Endothelial cell of umbilical vein (primary cell): ENCODE measurements around the gene SAMD4B. TPM values are rescaled to one million over a fixed set of nuclear protein-coding genes. Genes with fewer than 3 reads are reported as not detected.

ENCODE experiments used
- BruUV-seq: library from RNA; stranded (reverse); fragments of 400-500 nt; replicated peaks from 2 replicates; lab custom pipeline; 2021; lab: Mats Ljungman, UMichigan
- CTCF ChIA-PET: fragments of 300-600, 350-600 bp; sonication (Branson Sonifier 250); formaldehyde crosslinking; loops from one replicate; lab custom pipeline; 2021; ENCODE audit warnings: antibody characterized with exemption, inconsistent platforms; lab: Charles Lee
- POLR2A ChIA-PET: fragments of 300-600, 350-600 bp; sonication (Branson Sonifier 250); formaldehyde crosslinking; loops from one replicate; lab custom pipeline; 2021; ENCODE audit warnings: antibody characterized with exemption, inconsistent platforms; lab: Charles Lee
- DNase-seq: peaks from one replicate; pipeline ENCODE4 v3.0.0-alpha.2; 2011; ENCODE audit warnings: low read depth, low spot score
- FAIRE-seq: peaks from 2 replicates; lab custom pipeline; 2011; peaks lifted over from hg19 to GRCh38; lab: Jason Lieb, UNC
- H2AFZ ChIP-seq: 2 replicates; pipeline ENCODE4 v1.6.0; 2012; ENCODE audit warnings: low read depth, low read length, control low read depth, inconsistent platforms
- H3K27ac ChIP-seq: 2 replicates; pipeline ENCODE4 v1.5.1; 2011; ENCODE audit warnings: low read depth, mild to moderate bottlenecking, control low read depth, low read length, moderate library complexity; ENCODE audit not compliant: insufficient read depth
- H3K27me3 ChIP-seq, 2 experiments: 2 replicates each; pipeline versions ENCODE4 v1.6.0 to v1.6.1; 2011; ENCODE audit warnings: low read length in 2 of 2, mixed read lengths in 1 of 2; ENCODE audit not compliant: control insufficient read depth in 2 of 2, insufficient read depth in 2 of 2
- H3K36me3 ChIP-seq, 2 experiments: 2 replicates in 1 of 2; 3 replicates in 1 of 2; pipeline ENCODE4 v1.5.1; 2011; ENCODE audit warnings: low read length in 2 of 2, mild to moderate bottlenecking in 1 of 2, moderate library complexity in 1 of 2; ENCODE audit not compliant: control insufficient read depth in 2 of 2, insufficient read depth in 2 of 2; ENCODE audit errors: extremely low read depth in 1 of 2
- H3K4me1 ChIP-seq: 3 replicates; pipeline ENCODE4 v1.5.1; 2011; ENCODE audit warnings: mild to moderate bottlenecking, low read length; ENCODE audit not compliant: control insufficient read depth, insufficient read depth; ENCODE audit errors: extremely low read depth
- H3K4me2 ChIP-seq: 2 replicates; pipeline ENCODE4 v1.6.1; 2011; ENCODE audit warnings: low read length, control low read depth, mixed read lengths; ENCODE audit not compliant: insufficient read depth
- H3K4me3 ChIP-seq, 3 experiments: fragments of 200-600 bp in 1 of 3; sonication (generic), shearing (Covaris generic) in 1 of 3; replicated peaks in 1 of 3; 2 replicates each; pipeline ENCODE4 v1.5.1; 2011 to 2016; ENCODE audit warnings: control low read depth in 3 of 3, low read length in 3 of 3, mild to moderate bottlenecking in 2 of 3, inconsistent platforms in 1 of 3, low read depth in 1 of 3, moderate library complexity in 1 of 3; ENCODE audit not compliant: insufficient read depth in 1 of 3
- H3K79me2 ChIP-seq: 2 replicates; pipeline ENCODE4 v1.6.0; 2012; ENCODE audit warnings: low read length, inconsistent platforms; ENCODE audit not compliant: control insufficient read depth, insufficient read depth
- H3K9ac ChIP-seq: replicated peaks from 2 replicates; pipeline ENCODE3; 2011; ENCODE audit warnings: low read length, control low read depth; ENCODE audit not compliant: insufficient read depth; ENCODE audit errors: extremely low read depth
- H3K9me1 ChIP-seq: replicated peaks from 3 replicates; pipeline ENCODE4 v1.6.0; 2011; ENCODE audit warnings: mild to moderate bottlenecking, low read length; ENCODE audit not compliant: control insufficient read depth, insufficient read depth; ENCODE audit errors: extremely low read depth
- H3K9me3 ChIP-seq: replicated peaks from 2 replicates; pipeline ENCODE4 v1.5.1; 2012; ENCODE audit warnings: low read length, inconsistent platforms; ENCODE audit not compliant: control insufficient read depth, insufficient read depth
- H4K20me1 ChIP-seq: replicated peaks from 2 replicates; pipeline ENCODE3; 2011; ENCODE audit warnings: mild to moderate bottlenecking, low read length; ENCODE audit not compliant: control insufficient read depth, insufficient read depth; ENCODE audit errors: extremely low read depth
- EZH2 ChIP-seq: IDR thresholded peaks from 2 replicates; pipeline ENCODE4 v1.6.1; 2012; ENCODE audit warnings: borderline replicate concordance, low read depth, mild to moderate bottlenecking, moderate library complexity, low read length, inconsistent platforms; ENCODE audit not compliant: severe bottlenecking
- FOS ChIP-seq: IDR thresholded peaks from 2 replicates; pipeline ENCODE4 v1.6.1; 2011; ENCODE audit warnings: mild to moderate bottlenecking, low read length, moderate library complexity, borderline replicate concordance; ENCODE audit not compliant: insufficient read depth
- GATA2 ChIP-seq: IDR thresholded peaks from 2 replicates; pipeline ENCODE4 v1.7.0; 2011; ENCODE audit warnings: low read depth, mild to moderate bottlenecking, moderate library complexity, mixed read lengths, low read length; ENCODE audit not compliant: insufficient read length, insufficient read depth
- JUN ChIP-seq: IDR thresholded peaks from 2 replicates; pipeline ENCODE4 v1.6.1; 2011; ENCODE audit warnings: borderline replicate concordance, low read depth; ENCODE audit not compliant: insufficient read length, insufficient read depth
- MYC ChIP-seq: IDR thresholded peaks from one replicate; pipeline ENCODE4 v1.6.1; 2011; ENCODE audit warnings: mild to moderate bottlenecking, low read depth, low read length
- POLR2A ChIP-seq: IDR thresholded peaks from 2 replicates; pipeline ENCODE4 v1.6.1; 2012; ENCODE audit warnings: low read depth, mild to moderate bottlenecking, control low read depth, low read length
- POLR2AphosphoS5 ChIP-seq: IDR thresholded peaks from 2 replicates; pipeline ENCODE4 v1.6.1; 2012; ENCODE audit warnings: low read depth, mild to moderate bottlenecking, control low read depth, low read length, moderate library complexity; ENCODE audit not compliant: insufficient read depth
- dilution Hi-C: fragments of 300-500 bp; cut with MboI; formaldehyde crosslinking; loops from one replicate; pipeline ENCODE4 v1.15.0; 2019; ENCODE audit warnings: low sequenced_read_pairs; ENCODE audit not compliant: extremely low pct_ligation_motif_present
- intact Hi-C: fragments of 100-400 bp; cut with micrococcal nuclease; formaldehyde crosslinking; loops from one replicate; pipeline ENCODE4 v1.10.0; 2022
- polyA plus RNA-seq, 4 experiments: library from polyadenylated mRNA; depleted of rRNA in 3 of 4; stranded (reverse) in 3 of 4; unstranded in 1 of 4; fragments of >200 nt; gene quantifications; 2 replicates each; pipeline versions ENCODE4 v1.2.1 to v1.2.3, GENCODE V29; 2011 to 2012; ENCODE audit warnings: missing spikeins in 1 of 4
- total RNA-seq: library from RNA; stranded (reverse); gene quantifications from 2 replicates; pipeline ENCODE4 v1.2.3, GENCODE V29; 2021
- TF ChIP-seq, protein P1 (sequence below): IDR thresholded peaks from 2 replicates; pipeline ENCODE4 v1.6.1; 2011; ENCODE audit not compliant: insufficient read depth, insufficient read length
- TF ChIP-seq, protein P2 (sequence below), 2 donors: IDR thresholded peaks; 1 replicate in 1 of 2; 2 replicates in 1 of 2; pipeline ENCODE4 v1.5.1; 2011; ENCODE audit warnings: low read length in 2 of 2, mild to moderate bottlenecking in 2 of 2, moderate library complexity in 2 of 2, control low read depth in 1 of 2, inconsistent platforms in 1 of 2, low read depth in 1 of 2; ENCODE audit not compliant: insufficient read depth in 1 of 2; ENCODE audit errors: extremely low read depth in 1 of 2

SAMD4B gene
- total and polyA plus RNA-seq, 2 donors (not counting 3 experiments of a cell fraction or from before 2014, with no cell fraction given): 82.1 to 84.2 TPM

DNA sequence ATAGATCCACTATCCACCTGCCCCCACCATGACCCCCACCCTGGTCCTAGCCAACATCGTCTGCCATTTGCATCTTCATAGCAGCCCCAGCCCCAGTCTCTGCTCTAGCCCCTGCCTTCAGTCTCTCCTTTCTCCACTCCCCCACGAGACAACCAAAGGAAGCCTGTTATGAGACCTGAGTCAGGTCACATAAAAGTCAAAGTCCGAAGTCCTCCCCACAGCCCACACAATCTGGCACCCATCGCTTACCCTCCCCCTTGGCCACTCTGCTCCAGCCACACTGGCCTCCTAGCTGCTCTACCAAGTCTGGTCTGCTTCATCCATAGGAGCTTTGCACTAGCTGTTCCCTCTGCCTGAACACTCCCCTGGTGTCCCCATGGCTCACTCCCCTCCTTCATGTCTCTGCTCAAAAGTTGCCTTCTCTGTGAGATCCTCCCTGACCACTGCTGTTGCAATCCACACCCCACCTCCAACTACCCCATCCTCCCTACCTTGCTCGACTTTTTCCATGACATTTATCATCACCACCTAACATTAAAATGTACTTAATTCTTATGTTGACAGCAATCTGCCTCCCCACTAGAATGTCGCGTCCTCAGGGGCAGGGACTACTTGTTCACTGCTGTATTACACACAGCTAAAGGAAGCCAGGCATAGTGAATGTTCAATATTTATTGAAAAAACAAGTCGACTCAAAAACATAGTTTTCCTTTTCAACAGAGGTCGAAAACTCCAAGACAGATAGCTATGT lies 69.0 kb downstream of the SAMD4B start:
- Histone ChIP-seq H3K9ac (peak overlapping the region; percentile 42), H4K20me1 (no peaks in the 10 kb centered on the region), H3K79me2 (peaks cover 35% of the 10 kb centered on the region), H2AFZ (no peak overlapping the region), H3K27ac (peak overlapping the region; percentile 51), H3K36me3 (peaks cover 0 to 2% of the 10 kb centered on the region in 2 experiments), H3K4me2 (peak overlapping the region; percentile 53), H3K9me1 (no peaks in the 10 kb centered on the region), H3K27me3 (no peaks in the 10 kb centered on the region), H3K4me1 (peaks cover 40% of the 10 kb centered on the region), H3K9me3 (no peaks in the 10 kb centered on the region), H3K4me3 (peak overlapping the region in 1 of 3 experiments; percentile 12)
- dilution Hi-C loops (no loop called here), intact Hi-C loops (loop anchor here (1.0 kb wide), 1 partner anchor 199 kb away; no protein-coding TSS in a partner anchor)
- ChIA-PET CTCF (interaction anchor here (0.7 to 2.3 kb wide), 12 partner anchors 8 to 360 kb away, joined by 3 to 147 read pairs (median 5); partner anchors contain the start of genes MED29, PAF1, RPS16 and SAMD4B), POLR2A (interaction anchor here (1.0 to 1.9 kb wide), 4 partner anchors 11 to 24 kb away, joined by 3 to 15 read pairs (median 6); partner anchors contain the start of genes MED29, PAF1 and RPS16)
- FAIRE-seq: no peak
- TF ChIP-seq MYC (no peak), POLR2AphosphoS5 (no peak), JUN (no peak), GATA2 (no peak), EZH2 (no peak), FOS (no peak), POLR2A (no peak)
- TF ChIP-seq, protein P1, sequence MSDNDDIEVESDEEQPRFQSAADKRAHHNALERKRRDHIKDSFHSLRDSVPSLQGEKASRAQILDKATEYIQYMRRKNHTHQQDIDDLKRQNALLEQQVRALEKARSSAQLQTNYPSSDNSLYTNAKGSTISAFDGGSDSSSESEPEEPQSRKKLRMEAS: no peak
- TF ChIP-seq, protein P2, sequence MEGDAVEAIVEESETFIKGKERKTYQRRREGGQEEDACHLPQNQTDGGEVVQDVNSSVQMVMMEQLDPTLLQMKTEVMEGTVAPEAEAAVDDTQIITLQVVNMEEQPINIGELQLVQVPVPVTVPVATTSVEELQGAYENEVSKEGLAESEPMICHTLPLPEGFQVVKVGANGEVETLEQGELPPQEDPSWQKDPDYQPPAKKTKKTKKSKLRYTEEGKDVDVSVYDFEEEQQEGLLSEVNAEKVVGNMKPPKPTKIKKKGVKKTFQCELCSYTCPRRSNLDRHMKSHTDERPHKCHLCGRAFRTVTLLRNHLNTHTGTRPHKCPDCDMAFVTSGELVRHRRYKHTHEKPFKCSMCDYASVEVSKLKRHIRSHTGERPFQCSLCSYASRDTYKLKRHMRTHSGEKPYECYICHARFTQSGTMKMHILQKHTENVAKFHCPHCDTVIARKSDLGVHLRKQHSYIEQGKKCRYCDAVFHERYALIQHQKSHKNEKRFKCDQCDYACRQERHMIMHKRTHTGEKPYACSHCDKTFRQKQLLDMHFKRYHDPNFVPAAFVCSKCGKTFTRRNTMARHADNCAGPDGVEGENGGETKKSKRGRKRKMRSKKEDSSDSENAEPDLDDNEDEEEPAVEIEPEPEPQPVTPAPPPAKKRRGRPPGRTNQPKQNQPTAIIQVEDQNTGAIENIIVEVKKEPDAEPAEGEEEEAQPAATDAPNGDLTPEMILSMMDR (IDR thresholded peaks at IDR 0.05; ENCODE audit: extremely low read depth in 1 of 2, insufficient read depth in 1 of 2, low read depth in 1 of 2, low read length in 2 of 2): no peak
- DNase-seq: no peak
- BruUV-seq: no TSS peak
